Body of pancreas (tissue), 4 donors: ENCODE results near the gene S100A12. TPM values are rescaled to one million over a fixed set of nuclear protein-coding genes. Genes with fewer than 3 reads are reported as not detected.
"Not testable (repeated sequence)": the region's sequence is repeated elsewhere in the genome, so short reads cannot be mapped to it uniquely, and the experiment has no call there.

Experiments used
- ATAC-seq: fragments of 150-250 bp; one replicate; pipeline ENCODE4 v1.9.1; 2016
- DNase-seq, 4 donors: peaks; one replicate each; pipeline ENCODE4 v3.0.0-alpha.2; 2019
- H3K27ac ChIP-seq, 4 donors: fragments of 200-600 bp; sonication (generic); 1 replicate in 3 of 4; 2 replicates in 1 of 4; pipeline versions ENCODE4 v1.5.1 to v1.6.1; 2016 to 2019; ENCODE audit warnings: mild to moderate bottlenecking in 1 of 4, mixed read lengths in 1 of 4, moderate library complexity in 1 of 4
- H3K27me3 ChIP-seq, 2 donors: fragments of 200-600 bp; sonication (generic); one replicate each; pipeline ENCODE4 v1.6.0; 2016; ENCODE audit warnings: mild to moderate bottlenecking in 1 of 2
- H3K36me3 ChIP-seq, 2 donors: fragments of 200-600 bp; sonication (generic); replicated peaks in 1 of 2; 2 replicates each; pipeline ENCODE4 v1.5.1; 2016; ENCODE audit warnings: low read depth in 2 of 2; ENCODE audit not compliant: insufficient read depth in 1 of 2
- H3K4me1 ChIP-seq: fragments of 200-600 bp; sonication (generic); one replicate; pipeline ENCODE4 v1.6.0; 2016
- H3K4me3 ChIP-seq, 2 donors: fragments of 200-600 bp; sonication (generic); 1 replicate in 1 of 2; 2 replicates in 1 of 2; pipeline ENCODE4 v1.5.1; 2016 to 2019
- H3K9me3 ChIP-seq, 3 donors: fragments of 200-600 bp; sonication (generic); 1 replicate in 2 of 3; 2 replicates in 1 of 3; pipeline ENCODE4 v1.5.1; 2016
- CTCF ChIP-seq, 7 experiments: fragments of 450-650 bp in 4 of 7; fragments of 200-600 bp in 3 of 7; sonication (generic) in 3 of 7; IDR thresholded peaks; one replicate each; pipeline ENCODE4 v1.5.1; 2016 to 2019; ENCODE audit warnings: antibody characterized with exemption in 7 of 7
- POLR2A ChIP-seq, 3 donors: fragments of 450-650 bp; IDR thresholded peaks; one replicate each; pipeline ENCODE4 v1.6.1; 2016; ENCODE audit warnings: antibody characterized with exemption in 3 of 3, mild to moderate bottlenecking in 2 of 3
- WGBS, 2 donors: methylation state at CpG; one replicate each; pipeline ENCODE4 v1.1.5; 2017; 5-methylcytosine and 5-hydroxymethylcytosine counted together
- intact Hi-C: fragments of 100-400 bp; cut with DNase I; formaldehyde crosslinking; loops from one replicate; pipeline ENCODE4 v1.15.1; 2023
- total RNA-seq, 2 donors: library from RNA; depleted of rRNA; stranded (reverse); fragments of >200 nt; gene quantifications; one replicate each; pipeline ENCODE4 v1.1.0, GENCODE V29; 2016

The S100A12 gene
- total RNA-seq, 2 donors from 2014 or later, result not detected

DNA sequence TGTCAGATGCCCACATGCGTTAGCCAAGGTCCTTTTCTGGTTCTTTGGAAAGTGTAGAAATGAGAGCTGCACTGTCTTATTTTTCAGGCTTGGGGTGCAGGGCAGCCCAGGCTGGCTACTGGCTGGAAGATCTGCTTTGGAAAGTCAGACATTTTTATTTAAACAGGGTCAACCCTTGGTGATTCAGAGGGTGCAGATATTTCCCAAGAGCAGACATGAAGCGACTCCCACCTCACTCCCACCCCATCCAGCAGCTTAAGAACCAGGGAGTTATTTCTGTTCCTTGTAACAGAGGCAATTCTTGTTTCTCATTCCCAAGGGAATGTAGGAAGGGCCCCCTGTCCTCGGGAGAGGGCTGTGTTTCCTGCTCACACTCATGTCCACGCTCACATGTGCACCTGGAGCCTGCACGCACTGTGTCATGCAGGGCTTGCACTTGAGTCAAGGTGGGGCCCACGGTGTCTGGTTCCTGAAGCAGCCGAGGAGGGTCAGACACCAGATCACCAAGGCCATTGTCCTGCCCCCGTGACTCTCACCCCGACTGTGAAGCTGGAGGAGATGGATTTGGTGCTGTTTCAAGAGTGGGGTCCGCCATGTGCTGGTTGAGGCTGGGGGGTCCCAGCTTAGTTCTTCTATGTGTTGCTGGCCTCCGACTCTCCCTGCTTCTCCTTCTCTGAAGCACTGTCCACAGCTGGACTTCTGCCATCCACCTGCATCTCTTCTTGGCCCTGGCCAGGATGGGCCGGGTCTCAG, 41.9 kb upstream of the S100A12 start:
- no peaks in the 10 kb centered on the region for H3K4me1 ChIP-seq
- 36 to 54% methylated on average over 8 to 12 of the region's 12 CpGs for WGBS, 2 donors
- no peak for DNase-seq
- intact Hi-C loops, result no loop called here
- H3K4me3 ChIP-seq, result no peak overlapping the region
- TF ChIP-seq CTCF (IDR thresholded peaks at IDR 0.05) (no peak), POLR2A (IDR thresholded peaks at IDR 0.05) (no peak)
- H3K9me3 ChIP-seq, result no peaks in the 10 kb centered on the region
- no peaks in the 10 kb centered on the region for H3K36me3 ChIP-seq
- ATAC-seq, result no peak
- H3K27ac ChIP-seq, result no peak overlapping the region
- H3K27me3 ChIP-seq, result no peaks in the 10 kb centered on the region

GRCh38 chr1:153415850-153416570, 40.6 kb upstream of the S100A12 start, which contains the start of gene S100A7A:
S100A7A (plus strand) TSS chr1:153416520; CDS start chr1:153418083, 1,563 bp downstream.
- no peak for DNase-seq

DNA sequence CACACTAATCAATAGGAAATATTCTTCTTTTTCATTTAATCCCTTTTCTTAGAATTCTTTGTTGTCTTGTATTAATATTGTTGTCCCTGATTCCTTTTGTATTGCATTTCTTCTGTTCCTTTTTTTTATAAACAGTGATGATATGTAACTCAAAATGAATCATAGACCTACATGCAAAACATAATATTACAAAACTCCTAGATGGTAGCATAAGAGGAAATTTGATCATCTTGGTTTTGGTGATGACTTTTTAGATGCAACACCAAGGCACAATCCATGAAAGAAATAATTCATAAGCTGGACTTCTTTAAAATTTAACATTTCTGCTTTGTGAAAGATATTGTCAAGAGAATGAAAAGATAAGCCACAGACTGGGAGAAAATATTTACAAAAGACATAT, 38.5 kb upstream of the S100A12 start:
- H3K4me3 ChIP-seq, H3K36me3 ChIP-seq, H3K4me1 ChIP-seq, H3K9me3 ChIP-seq, DNase-seq, H3K27ac ChIP-seq, ATAC-seq, intact Hi-C loops, H3K27me3 ChIP-seq: not testable (repeated sequence)

More at GRCh38 chr1:153415850-153416570, 40.6 kb upstream of the S100A12 start, which contains the start of gene S100A7A:
- 48 to 54% methylated on average over 6 of the region's 6 CpGs for WGBS, 2 donors
- TF ChIP-seq POLR2A (IDR thresholded peaks at IDR 0.05) (no peak), CTCF (IDR thresholded peaks at IDR 0.05) (no peak)
- no peak for ATAC-seq
- no peaks in the 10 kb centered on the region for H3K4me1 ChIP-seq
- H3K27me3 ChIP-seq, result no peaks in the 10 kb centered on the region
- H3K36me3 ChIP-seq, result no peaks in the 10 kb centered on the region
- H3K9me3 ChIP-seq, result no peaks in the 10 kb centered on the region
- no peak within 1 kb of the TSS for H3K4me3 ChIP-seq
- intact Hi-C loops, result no loop called here
- no peak within 1 kb of the TSS for H3K27ac ChIP-seq

DNA sequence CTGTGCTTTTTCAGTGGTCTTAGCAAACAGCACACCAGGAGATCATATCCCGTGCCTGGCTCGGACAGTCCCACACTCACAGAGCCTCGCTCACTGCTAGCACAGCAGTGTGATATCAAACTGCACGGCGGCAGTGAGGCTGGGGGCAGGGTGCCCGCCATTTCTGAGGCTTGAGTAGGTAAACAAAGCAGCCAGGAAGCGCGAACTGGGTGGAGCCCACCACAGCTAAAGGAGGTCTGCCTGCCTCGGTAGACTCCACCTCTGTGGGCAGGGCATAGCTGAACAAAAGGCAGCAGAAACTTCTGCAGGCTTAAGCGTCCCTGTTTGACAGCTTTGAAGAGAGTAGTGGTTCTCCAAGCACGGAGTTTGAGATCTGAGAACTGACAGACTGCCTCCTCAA, 31.9 kb upstream of the S100A12 start:
- H3K9me3 ChIP-seq, H3K4me3 ChIP-seq, H3K36me3 ChIP-seq, intact Hi-C loops, H3K27ac ChIP-seq, H3K27me3 ChIP-seq, ATAC-seq, H3K4me1 ChIP-seq, DNase-seq: not testable (repeated sequence)
- 52 to 57% methylated on average over 11 of the region's 11 CpGs for WGBS, 2 donors

DNA sequence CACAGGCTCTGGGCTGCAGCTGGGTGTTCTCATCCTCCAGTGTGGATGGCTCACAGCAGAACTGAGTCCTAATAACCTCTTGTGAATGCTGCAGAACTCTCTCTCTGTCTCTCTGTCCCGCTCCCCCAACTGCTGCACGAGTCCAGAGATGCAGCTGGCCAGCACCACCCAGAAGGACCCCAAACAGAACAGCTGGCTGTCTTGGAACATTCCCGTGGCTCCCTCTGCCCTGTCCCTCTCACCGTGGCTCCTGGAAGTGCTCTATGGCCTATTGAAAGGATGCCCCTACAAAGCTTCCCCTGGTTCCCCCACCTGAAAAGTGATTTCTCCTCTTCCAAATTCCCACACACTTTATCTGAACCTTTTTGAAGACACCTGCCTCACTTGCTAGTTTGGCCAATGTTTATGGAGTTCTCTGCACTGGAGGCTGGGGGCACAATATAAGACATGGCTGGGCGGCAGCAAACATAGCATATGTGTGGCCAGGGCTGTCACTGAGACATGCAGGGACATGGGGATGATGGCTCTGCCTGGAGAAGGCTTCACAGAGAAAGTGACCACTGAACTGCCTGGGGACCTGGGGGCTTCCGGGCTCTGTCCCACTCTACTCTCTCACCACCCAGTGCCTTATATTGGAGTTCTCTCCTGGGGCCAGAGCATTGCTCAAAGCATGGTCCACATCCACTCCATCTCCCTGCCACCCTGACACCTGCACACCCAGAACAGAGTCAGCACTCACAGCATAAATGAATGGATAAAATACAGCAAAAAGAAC, 30.6 kb upstream of the S100A12 start:
- ATAC-seq, H3K36me3 ChIP-seq, H3K4me3 ChIP-seq, DNase-seq, intact Hi-C loops, H3K27me3 ChIP-seq, H3K9me3 ChIP-seq, H3K4me1 ChIP-seq, H3K27ac ChIP-seq: not testable (repeated sequence)
- 58 to 79% methylated on average over 6 of the region's 6 CpGs for WGBS, 2 donors

- H3K9me3 ChIP-seq, result no peaks in the 10 kb centered on the region
- 34 to 37% methylated on average over 15 of the region's 15 CpGs for WGBS, 2 donors
- H3K27ac ChIP-seq, result no peak overlapping the region
- H3K4me1 ChIP-seq, result no peaks in the 10 kb centered on the region
- DNase-seq (peak in 3 of 4 donors; percentile 16 to 35 (median 17)), ATAC-seq (no peak)
- peak in 4 of 7 experiments; percentile 8 to 26 (median 20) for TF ChIP-seq CTCF (IDR thresholded peaks at IDR 0.05)
- TF ChIP-seq POLR2A (IDR thresholded peaks at IDR 0.05), result no peak
- intact Hi-C loops, result no loop called here
- no peaks in the 10 kb centered on the region for H3K36me3 ChIP-seq
- no peaks in the 10 kb centered on the region for H3K27me3 ChIP-seq
- H3K4me3 ChIP-seq, result no peak overlapping the region
Measured at GRCh38 chr1:153404768-153405167, 29.3 kb upstream of the S100A12 start.
